ENCODE measurements around the gene FOCAD.

GRCh38 chr9:20643660-20644059 lies 40.4 kb upstream of the FOCAD start:
- TF ChIP-seq CTCF (IDR thresholded peaks at IDR 0.05; ENCODE audit: low read length) (no peak), EZH2 (IDR thresholded peaks at IDR 0.05; ENCODE audit: borderline replicate concordance, low read length) (no peak)
